Neural progenitor cell (in vitro differentiated cells): Measurements from ENCODE around the gene SIRPB2.

Experiments
- EZH2 ChIP-seq: fragments of 200-600 bp; sonication (generic); IDR thresholded peaks from 2 replicates; pipeline ENCODE4 v1.6.1; 2017; ENCODE audit warnings: antibody characterized with exemption, mild to moderate bottlenecking, moderate library complexity
- EZH2phosphoT487 ChIP-seq: fragments of 200-600 bp; sonication (generic); IDR thresholded peaks from 2 replicates; pipeline ENCODE4 v1.6.1; 2017; ENCODE audit warnings: antibody characterized with exemption
- TF ChIP-seq, protein P1 (sequence below): fragments of 200-600 bp; sonication (generic); IDR thresholded peaks from 2 replicates; pipeline ENCODE4 v1.5.1; 2017; ENCODE audit warnings: antibody characterized with exemption, mild to moderate bottlenecking

- TF ChIP-seq EZH2phosphoT487 (no peak), EZH2 (no peak)
- TF ChIP-seq, protein P1, sequence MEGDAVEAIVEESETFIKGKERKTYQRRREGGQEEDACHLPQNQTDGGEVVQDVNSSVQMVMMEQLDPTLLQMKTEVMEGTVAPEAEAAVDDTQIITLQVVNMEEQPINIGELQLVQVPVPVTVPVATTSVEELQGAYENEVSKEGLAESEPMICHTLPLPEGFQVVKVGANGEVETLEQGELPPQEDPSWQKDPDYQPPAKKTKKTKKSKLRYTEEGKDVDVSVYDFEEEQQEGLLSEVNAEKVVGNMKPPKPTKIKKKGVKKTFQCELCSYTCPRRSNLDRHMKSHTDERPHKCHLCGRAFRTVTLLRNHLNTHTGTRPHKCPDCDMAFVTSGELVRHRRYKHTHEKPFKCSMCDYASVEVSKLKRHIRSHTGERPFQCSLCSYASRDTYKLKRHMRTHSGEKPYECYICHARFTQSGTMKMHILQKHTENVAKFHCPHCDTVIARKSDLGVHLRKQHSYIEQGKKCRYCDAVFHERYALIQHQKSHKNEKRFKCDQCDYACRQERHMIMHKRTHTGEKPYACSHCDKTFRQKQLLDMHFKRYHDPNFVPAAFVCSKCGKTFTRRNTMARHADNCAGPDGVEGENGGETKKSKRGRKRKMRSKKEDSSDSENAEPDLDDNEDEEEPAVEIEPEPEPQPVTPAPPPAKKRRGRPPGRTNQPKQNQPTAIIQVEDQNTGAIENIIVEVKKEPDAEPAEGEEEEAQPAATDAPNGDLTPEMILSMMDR = no peak
Measured at GRCh38 chr20:1457992-1458391, 33.2 kb downstream of the SIRPB2 start.
